Middle frontal gyrus (tissue), 1 donor: ENCODE results near the gene TRAM2.

Experiments
- DNase-seq: peaks from one replicate; pipeline ENCODE4 v3.0.0-alpha.2; 2015; ENCODE audit warnings: low spot score; ENCODE audit errors: extremely low spot score

TRAM2 gene

DNA sequence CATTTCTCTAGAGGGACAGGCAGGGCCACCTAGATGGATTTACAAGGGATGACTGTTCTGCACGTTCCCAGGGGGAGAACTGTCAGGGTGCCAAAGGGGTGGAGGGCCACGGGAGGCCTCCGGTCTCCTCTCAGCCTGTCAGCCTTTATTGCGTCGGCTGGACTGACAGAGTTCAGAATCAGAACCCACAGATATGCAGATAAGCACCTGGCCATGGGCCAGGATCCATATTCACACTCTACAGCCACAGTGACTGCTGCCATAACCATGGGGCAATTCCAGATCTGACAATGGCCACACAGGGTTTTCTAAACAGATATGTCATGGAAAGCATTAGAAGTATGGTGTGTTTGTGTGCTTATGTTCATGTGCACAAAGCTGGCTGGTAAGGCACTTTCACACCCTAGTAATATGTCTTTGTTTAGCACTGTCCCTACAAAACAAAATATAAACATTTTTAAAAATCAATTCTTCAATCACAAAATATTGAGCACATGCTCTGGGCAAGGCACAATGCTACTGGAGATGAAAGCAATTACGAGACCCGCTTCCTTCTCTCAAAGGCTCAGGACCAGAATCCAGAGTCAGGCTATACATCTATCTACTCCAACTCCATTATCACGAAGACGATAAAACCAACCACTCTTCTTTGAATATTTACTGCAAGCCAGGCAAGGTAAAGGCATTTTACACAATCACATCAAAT is 29.1 kb downstream of the TRAM2 start:
- DNase-seq, result no peak

- DNase-seq, result no peak
These were observed 30.2 kb downstream of the TRAM2 start for GRCh38 chr6:52546678-52547077.

DNA sequence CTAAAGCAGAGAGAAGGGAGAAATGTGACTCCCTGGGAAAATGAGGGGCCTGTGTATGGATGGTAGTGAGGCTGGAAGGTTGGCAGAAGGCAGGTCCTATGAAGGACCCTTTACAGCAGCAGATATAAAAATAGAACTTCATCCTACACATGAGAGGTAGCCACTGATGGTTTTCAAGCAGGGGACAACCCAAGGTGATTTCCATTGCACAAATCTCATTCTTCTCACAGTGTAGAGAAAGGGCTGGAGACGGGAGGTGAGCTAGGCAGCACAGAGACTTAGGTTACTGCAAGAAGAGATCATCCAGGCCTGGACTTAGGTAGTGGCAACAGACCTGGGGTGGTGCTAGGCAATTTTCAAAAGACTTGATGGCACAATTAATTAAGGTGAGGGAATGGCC is 30.7 kb downstream of the TRAM2 start:
- DNase-seq, result no peak

DNA sequence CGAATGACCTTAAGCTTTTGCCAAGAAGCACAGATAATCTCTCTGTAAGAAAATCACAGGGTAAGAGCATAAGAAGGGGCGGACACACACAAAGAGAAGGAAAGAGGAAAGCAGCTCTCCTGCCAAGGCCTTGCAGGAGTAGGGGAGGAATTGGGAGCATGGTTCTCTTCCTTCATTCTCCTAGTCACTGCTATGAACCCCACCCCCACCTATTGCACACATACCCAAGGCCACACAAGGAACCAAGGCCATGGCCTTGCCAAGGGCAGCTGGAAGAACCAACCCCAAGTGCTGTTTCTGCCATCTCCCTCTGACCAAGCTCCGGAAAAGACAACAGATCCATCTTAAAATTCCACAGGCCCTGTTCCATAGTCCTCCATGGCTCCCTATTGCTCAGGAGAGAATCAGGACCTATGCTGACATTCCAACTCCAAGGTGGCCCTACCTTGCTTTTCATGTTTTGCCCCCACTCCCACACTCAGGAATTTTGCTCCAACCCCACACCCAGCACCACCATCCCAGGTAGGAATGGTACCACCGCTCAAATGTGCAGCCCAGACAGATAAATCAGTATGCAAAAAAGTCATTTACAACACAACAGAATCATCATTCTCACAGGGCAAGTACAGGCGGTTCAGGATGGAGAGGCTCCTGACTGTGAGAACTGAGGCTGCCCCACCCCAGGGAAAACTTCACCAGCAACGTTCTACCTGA is 31.3 kb downstream of the TRAM2 start:
- no peak for DNase-seq

- no peak for DNase-seq
These were observed 32.1 kb downstream of the TRAM2 start for GRCh38 chr6:52544602-52545405.

DNA sequence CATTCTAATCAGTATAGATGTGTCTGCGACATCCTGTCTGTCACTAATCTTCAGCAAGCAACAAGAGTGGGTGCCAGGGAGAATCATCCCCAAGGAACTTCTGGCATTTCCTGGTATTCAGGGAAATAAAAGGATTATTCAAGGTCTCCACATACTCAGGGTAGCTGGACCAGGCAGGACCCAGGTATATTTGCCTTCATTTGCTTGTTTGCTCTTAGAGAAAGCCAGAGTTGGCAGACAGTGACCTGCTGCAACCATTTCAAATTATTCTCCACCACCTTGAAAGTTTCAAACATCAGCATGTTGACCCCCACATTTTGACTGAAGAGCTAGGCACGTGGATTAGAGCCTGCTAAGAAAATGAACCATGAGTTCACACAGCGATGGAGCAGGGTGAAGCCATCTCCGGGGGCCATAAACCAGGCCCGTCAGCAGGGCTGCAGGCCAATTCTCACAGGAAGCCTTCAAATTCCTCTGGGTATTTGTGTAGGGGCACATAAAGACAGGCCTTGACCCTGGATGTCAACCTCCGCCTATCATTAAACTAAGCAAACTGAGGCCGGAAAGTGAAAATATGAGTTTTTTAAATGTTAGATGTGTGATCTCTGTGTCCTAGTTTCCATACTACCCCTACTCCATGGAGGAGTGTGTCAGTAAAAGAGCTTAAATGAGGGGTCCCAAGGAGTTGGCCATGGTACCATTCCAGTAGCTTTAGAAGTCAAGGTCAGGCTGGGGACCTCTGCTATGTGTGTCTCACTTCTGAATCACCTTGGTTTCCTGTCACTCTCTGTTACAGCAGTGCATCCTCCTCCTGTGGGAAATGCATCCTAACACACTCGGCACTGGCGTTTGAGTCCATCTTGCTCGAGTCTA is 32.9 kb downstream of the TRAM2 start:
- no peak for DNase-seq

DNA sequence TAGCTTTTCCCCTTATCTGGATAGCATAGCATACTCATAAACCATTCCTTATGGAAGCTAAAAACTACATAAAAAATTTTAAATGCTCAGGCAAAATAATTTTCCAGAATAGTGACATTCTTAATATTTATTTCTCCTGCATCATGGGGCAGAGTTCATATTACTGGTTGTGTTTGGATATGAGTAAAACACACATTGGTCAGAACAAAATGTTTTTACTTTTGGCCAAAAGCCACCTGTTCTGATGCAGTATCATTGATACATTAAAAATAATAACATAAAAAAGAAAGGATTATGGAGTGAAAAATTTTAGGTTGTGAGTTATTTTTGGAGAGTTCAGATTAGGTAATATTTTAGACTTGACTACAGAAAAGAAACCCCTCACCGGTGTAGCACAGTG is 33.6 kb downstream of the TRAM2 start:
- no peak for DNase-seq

- DNase-seq, result no peak
These were observed 35.7 kb downstream of the TRAM2 start for GRCh38 chr6:52541135-52541534.

DNA sequence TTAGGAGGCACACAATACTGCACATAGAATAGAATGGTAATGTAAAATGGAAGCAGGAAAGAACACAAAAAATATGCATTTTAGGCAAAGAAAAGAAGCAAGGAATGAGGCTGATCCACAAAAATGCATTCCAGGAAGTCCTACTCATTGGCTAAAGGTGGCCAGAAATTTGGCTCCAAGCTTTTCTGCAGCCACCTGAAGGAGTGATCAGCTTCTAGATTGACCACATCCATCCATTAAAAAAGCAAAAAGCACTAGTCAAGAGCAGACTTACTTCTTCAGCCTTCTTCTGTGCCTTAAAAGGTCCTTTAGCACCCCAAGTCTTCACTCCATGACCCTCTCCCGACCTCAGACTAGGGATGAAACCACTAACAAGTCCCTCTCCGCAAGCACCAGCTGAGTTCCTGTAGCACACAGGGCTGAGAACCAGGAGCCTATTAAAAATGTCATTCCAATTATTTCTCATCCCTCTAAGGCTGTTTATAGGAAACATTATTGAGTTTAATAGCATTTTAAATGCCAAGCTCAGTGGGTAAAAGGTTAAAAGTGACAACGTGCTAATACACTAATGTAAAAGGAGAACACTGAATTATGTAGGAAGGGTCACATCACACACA is 36.5 kb downstream of the TRAM2 start:
- no peak for DNase-seq

- DNase-seq, result no peak
These were observed 37.3 kb downstream of the TRAM2 start for GRCh38 chr6:52539607-52540006.

DNA sequence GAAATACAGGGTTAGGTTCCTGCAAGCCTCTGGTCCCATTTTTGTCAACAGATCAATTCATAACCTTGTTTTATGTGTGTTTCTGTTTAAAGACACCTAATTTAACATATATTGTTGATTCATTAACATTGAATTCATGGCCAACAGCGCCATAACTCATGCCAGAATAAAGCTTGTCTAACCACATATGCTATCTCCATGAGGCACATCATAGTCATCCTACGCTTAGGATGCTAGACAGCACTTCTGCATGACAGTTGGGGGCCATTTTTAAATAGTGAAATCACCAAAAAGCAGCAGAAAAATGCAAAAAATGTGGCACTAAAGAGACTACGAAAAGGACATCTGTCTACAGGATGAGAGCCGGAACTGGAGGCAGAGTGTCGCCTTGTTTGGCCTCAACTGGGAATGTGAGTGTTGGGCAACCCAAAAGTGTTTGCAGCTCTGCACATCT is 37.9 kb downstream of the TRAM2 start:
- no peak for DNase-seq

GRCh38 chr6:52538252-52538900 is 38.5 kb downstream of the TRAM2 start:
- no peak for DNase-seq

DNA sequence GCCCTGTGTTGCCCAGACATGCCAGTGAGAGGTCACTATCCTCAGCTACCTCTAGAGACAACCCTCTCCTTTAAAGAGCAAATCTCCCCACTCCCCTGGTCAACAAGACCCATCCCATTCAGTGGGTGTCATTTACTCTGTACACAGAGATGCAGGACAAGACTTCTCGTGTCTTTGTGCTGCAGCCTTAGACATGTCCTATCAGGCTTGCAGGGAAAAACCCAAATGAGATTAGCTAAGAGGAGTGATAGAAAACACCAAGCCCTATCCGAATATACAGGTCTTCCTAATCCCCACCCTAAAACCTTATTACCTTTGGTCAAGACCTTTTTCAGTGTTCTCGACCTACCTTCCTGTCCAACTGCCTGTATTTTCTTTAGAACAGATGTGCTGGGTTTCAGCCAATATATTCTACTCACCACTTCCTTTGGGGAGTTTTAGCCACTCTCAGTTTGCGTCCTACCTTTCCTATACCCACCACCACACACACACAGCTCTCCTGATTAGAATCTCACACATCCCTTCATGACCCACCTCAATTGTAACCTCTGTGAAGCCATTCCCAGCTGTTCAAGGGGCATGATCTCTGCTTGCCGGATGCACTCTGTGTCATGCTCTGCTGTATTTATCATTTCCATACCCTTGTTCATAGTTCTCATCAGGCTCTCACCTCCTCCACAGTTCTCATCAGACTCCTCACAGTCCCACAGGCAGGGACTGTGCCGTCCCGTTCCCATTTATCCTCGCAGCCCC is 39.7 kb downstream of the TRAM2 start:
- no peak for DNase-seq

DNA sequence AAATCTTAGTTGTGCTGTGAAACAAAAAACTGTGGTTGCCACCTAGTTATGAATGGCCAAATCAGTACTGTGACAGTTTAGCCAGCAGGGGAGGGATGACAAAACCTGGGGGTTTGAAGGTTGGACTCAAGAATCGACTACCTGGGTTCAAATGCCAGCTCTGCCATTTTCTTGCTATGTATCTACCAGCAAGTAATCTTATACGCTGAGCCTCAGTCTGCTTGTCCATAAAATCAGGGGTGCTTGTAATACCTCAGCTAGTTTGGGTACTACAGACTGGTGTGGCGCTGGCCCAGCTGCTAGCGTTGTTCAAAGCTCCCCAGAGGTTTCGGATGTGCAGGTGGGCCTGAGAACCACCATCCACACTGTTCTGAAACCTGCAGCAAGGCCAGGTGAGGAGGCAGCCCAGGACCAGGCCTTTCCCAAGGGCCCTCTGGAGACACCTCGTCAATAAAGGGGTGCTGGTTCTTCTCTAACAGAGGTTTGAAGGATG is 40.4 kb downstream of the TRAM2 start:
- DNase-seq, result no peak

DNA sequence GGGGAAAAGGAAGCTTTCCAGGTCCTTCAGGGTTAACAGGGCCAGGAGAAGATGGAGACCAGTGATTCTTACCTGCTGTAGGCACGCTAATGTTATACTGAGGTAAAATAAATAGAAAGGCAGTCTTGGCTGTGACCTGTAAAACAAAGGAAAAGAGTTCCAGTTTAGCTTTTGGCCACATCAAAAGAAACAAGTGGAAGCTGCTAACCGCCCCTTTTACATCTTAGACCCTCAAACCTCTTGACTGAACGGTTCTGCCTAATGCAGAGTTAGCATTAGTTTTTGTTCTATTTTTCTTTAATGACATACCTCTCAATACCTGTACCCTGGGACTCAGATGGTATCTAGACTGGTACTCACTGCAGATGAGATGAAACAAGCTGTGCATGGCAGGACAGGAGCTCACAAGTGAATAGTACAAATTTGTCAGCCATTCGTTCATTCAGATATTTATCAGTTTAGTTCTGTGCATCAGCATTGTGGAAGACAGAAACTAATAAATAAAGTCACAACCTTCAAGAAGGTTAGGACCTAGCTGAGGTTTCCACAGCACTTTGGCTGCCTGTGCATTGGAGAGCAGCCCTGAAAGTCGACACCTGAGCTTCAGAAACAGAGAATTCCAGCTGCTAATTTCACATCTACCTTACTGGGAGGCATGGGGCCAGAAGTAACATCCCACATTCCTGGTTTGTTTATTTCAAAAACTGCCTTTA is 41.0 kb downstream of the TRAM2 start:
- DNase-seq, result no peak

DNA sequence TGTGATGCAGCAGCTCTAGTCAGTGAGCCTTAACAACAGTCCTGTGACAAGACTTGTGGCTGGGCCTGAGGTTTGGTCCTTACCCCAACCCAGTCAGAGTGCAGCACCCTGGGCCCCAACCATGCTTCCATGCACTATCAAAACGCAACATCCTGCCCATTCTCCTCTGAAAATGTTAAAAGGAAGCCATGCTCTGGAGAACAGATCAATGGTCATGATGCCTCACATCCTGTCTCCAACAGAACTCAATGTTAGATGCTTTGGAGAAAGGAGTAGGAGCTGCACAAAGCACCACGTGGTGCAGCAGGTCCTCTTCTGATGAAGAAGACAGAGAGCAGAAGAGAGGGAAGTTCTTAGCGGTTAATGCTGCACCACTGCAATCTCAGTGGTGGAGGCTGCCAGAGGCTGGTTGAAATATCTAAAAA is 41.9 kb downstream of the TRAM2 start:
- no peak for DNase-seq

- no peak for DNase-seq
These were observed 42.5 kb downstream of the TRAM2 start for GRCh38 chr6:52534363-52534762.

GRCh38 chr6:52533491-52533890 is 43.4 kb downstream of the TRAM2 start:
- no peak for DNase-seq

DNA sequence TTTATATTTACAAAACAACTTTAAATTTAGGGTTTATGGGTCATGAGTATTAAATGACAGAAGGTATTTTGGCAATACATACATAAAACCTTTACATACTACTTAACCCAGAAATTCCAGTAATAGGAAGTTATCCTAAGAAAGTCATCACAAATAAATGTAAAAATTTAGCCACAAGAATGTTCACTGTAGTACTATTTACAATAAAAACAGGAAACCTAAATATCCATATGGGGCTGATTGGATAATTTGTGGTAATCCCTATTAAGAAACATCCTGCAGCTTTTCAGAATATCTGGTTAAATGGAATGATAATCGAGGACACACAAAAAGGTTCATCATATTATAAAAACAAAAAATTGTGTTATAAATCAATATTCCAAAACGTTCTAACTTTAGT is 44.4 kb downstream of the TRAM2 start:
- no peak for DNase-seq
